Left forelimb (tissue), 1 donor: ENCODE results near the gene SAMHD1.
"Not testable (repeated sequence)": the region's sequence is repeated elsewhere in the genome, so short reads cannot be mapped to it uniquely, and the experiment has no call there.

Source experiments
- DNase-seq: peaks from one replicate; pipeline ENCODE4 v3.0.0-alpha.2; 2018; ENCODE audit warnings: low spot score

The SAMHD1 gene

GRCh38 chr20:36854348-36855240 is 96.9 kb downstream of the SAMHD1 start:
- no peak for DNase-seq

GRCh38 chr20:36852187-36852586 is 99.3 kb downstream of the SAMHD1 start:
- no peak for DNase-seq

- DNase-seq: no peak
Measured at GRCh38 chr20:36851490-36851889, 100.0 kb downstream of the SAMHD1 start.

- DNase-seq: no peak
Measured at GRCh38 chr20:36850759-36851158, 100.7 kb downstream of the SAMHD1 start.

- DNase-seq: no peak
Measured at GRCh38 chr20:36849333-36850065, 102.0 kb downstream of the SAMHD1 start.

- DNase-seq: no peak
Measured at GRCh38 chr20:36848677-36849076, 102.8 kb downstream of the SAMHD1 start.

- no peak for DNase-seq
Measured at GRCh38 chr20:36848078-36848660, 103.3 kb downstream of the SAMHD1 start.

GRCh38 chr20:36847710-36848040 is 103.8 kb downstream of the SAMHD1 start:
- DNase-seq: no peak

- no peak for DNase-seq
Measured at GRCh38 chr20:36847009-36847709, 104.3 kb downstream of the SAMHD1 start.

GRCh38 chr20:36845288-36845971 is 106.1 kb downstream of the SAMHD1 start:
- no peak for DNase-seq

GRCh38 chr20:36841030-36841429 is 110.5 kb downstream of the SAMHD1 start:
- DNase-seq: not testable (repeated sequence)
